22Rv1 (cell line): ENCODE results near the gene NKG7.

Source experiments
- ZFX ChIP-seq: fragments of 450-650 bp; IDR thresholded peaks from 2 replicates; pipeline ENCODE4 v1.6.1; 2017; ENCODE audit warnings: antibody characterized with exemption, borderline replicate concordance
- TF ChIP-seq, protein P1 (sequence below): fragments of 450-650 bp; IDR thresholded peaks from 2 replicates; pipeline ENCODE4 v1.5.1; 2017; ENCODE audit warnings: mild to moderate bottlenecking

DNA sequence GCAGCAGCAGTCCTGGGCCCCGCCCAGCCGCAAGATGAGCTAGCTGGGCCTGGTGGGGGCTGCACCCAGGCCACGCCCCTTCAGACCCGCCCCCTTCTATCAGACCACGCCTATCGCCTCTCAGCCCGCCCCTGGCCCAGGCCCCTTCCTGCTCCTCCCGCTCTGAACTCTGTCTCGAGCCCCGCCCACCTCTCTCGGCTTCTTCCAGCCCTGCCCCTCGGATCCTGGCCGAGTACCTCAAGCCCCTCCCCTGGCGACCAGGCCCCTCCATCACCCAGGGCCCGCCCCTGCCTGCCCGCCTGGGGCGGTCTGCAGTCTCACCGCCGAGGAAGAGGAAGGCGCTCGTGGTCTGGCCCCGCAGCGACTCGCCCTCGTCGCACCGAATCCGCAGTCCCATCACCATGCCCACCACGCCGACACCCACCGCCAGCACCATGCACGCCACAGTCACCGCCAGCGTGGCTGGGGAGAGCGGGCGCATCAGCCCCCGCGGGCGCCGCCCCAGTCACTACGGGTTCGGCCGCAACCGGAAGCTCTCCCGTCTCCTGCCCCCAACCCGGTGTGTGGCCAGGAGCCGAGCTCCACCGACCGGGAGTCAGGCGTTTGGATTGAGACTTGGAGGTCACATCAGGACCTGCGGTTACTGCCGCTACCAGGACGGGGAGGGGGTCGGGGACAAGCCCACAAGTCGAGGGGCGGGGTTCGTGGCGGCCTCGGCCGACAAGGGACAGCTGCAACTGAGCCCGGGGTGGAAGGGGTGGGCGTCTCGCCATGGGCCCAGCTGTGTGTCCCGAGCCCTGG is 4.7 kb downstream of the NKG7 start:
- TF ChIP-seq, protein P1, sequence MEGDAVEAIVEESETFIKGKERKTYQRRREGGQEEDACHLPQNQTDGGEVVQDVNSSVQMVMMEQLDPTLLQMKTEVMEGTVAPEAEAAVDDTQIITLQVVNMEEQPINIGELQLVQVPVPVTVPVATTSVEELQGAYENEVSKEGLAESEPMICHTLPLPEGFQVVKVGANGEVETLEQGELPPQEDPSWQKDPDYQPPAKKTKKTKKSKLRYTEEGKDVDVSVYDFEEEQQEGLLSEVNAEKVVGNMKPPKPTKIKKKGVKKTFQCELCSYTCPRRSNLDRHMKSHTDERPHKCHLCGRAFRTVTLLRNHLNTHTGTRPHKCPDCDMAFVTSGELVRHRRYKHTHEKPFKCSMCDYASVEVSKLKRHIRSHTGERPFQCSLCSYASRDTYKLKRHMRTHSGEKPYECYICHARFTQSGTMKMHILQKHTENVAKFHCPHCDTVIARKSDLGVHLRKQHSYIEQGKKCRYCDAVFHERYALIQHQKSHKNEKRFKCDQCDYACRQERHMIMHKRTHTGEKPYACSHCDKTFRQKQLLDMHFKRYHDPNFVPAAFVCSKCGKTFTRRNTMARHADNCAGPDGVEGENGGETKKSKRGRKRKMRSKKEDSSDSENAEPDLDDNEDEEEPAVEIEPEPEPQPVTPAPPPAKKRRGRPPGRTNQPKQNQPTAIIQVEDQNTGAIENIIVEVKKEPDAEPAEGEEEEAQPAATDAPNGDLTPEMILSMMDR = peak; percentile 5; the same call in 1 of the 2 replicates
- no peak for TF ChIP-seq ZFX
